Measurements from ENCODE around the gene MFAP5.

MFAP5 gene

GRCh38 chr12:8648576-8649205 lies 13.9 kb downstream of the MFAP5 start:
- Histone ChIP-seq H2AFZ (ENCODE audit: low read length) (peak overlapping the region; percentile 51), H3K4me1 (ENCODE audit: insufficient read depth, low read length, severe bottlenecking) (peaks cover 48% of the 10 kb centered on the region), H3K27me3 (ENCODE audit: insufficient read depth, low read length) (no peaks in the 10 kb centered on the region), H3F3A (ENCODE audit: insufficient read depth, low read length) (peaks cover 8% of the 10 kb centered on the region; the same call in 1 of the 2 replicates), H3K9ac (ENCODE audit: low read length) (peak overlapping the region; percentile 1; the same call in 1 of the 2 replicates), H3K79me2 (ENCODE audit: insufficient read depth, low read length) (no peaks in the 10 kb centered on the region), H3K4me3 (ENCODE audit: low read depth, low read length, poor library complexity, severe bottlenecking) (no peak overlapping the region), H3K9me2 (ENCODE audit: low read depth, low read length) (no peaks in the 10 kb centered on the region), H3K36me3 (ENCODE audit: insufficient read depth, low read length) (no peaks in the 10 kb centered on the region), H3K4me2 (ENCODE audit: low read length) (peak overlapping the region; percentile 35; the same call in 1 of the 2 replicates), H3K9me3 (ENCODE audit: low read length) (no peaks in the 10 kb centered on the region), H4K20me1 (ENCODE audit: insufficient read depth, low read length) (no peaks in the 10 kb centered on the region), H3K27ac (ENCODE audit: low read depth, low read length, poor library complexity, severe bottlenecking) (peak overlapping the region; percentile 70)
- no peak for TF ChIP-seq CTCF (IDR thresholded peaks at IDR 0.05; ENCODE audit: low read length)
- no peak for TF ChIP-seq EZH2 (IDR thresholded peaks at IDR 0.05; ENCODE audit: borderline replicate concordance, low read length)

GRCh38 chr12:8647968-8648367 lies 14.7 kb downstream of the MFAP5 start:
- peaks cover 8% of the 10 kb centered on the region; the same call in 1 of the 2 replicates for H3F3A ChIP-seq (ENCODE audit: insufficient read depth, low read length)
- no peaks in the 10 kb centered on the region for H3K9me2 ChIP-seq (ENCODE audit: low read depth, low read length)
- H3K4me2 ChIP-seq (ENCODE audit: low read length): no peak overlapping the region; the same call in 1 of the 2 replicates
- no peak overlapping the region for H3K4me3 ChIP-seq (ENCODE audit: low read depth, low read length, poor library complexity, severe bottlenecking)
- H3K27ac ChIP-seq (ENCODE audit: low read depth, low read length, poor library complexity, severe bottlenecking): peak overlapping the region; percentile 70
- H3K27me3 ChIP-seq (ENCODE audit: insufficient read depth, low read length): no peaks in the 10 kb centered on the region
- TF ChIP-seq EZH2 (IDR thresholded peaks at IDR 0.05; ENCODE audit: borderline replicate concordance, low read length): no peak
- no peak for TF ChIP-seq CTCF (IDR thresholded peaks at IDR 0.05; ENCODE audit: low read length)
- no peaks in the 10 kb centered on the region for H4K20me1 ChIP-seq (ENCODE audit: insufficient read depth, low read length)
- no peak overlapping the region for H3K9ac ChIP-seq (ENCODE audit: low read length)
- no peaks in the 10 kb centered on the region for H3K36me3 ChIP-seq (ENCODE audit: insufficient read depth, low read length)
- H3K9me3 ChIP-seq (ENCODE audit: low read length): no peaks in the 10 kb centered on the region
- peaks cover 54% of the 10 kb centered on the region for H3K4me1 ChIP-seq (ENCODE audit: insufficient read depth, low read length, severe bottlenecking)
- no peaks in the 10 kb centered on the region for H3K79me2 ChIP-seq (ENCODE audit: insufficient read depth, low read length)
- H2AFZ ChIP-seq (ENCODE audit: low read length): no peak overlapping the region

GRCh38 chr12:8644345-8645248 lies 18.0 kb downstream of the MFAP5 start:
- no peaks in the 10 kb centered on the region for H3K79me2 ChIP-seq (ENCODE audit: insufficient read depth, low read length)
- H2AFZ ChIP-seq (ENCODE audit: low read length): no peak overlapping the region
- no peak for TF ChIP-seq EZH2 (IDR thresholded peaks at IDR 0.05; ENCODE audit: borderline replicate concordance, low read length)
- TF ChIP-seq CTCF (IDR thresholded peaks at IDR 0.05; ENCODE audit: low read length): no peak
- peak overlapping the region; percentile 62 for H3K9ac ChIP-seq (ENCODE audit: low read length)
- peak overlapping the region; percentile 99 for H3K27ac ChIP-seq (ENCODE audit: low read depth, low read length, poor library complexity, severe bottlenecking)
- no peaks in the 10 kb centered on the region for H3K27me3 ChIP-seq (ENCODE audit: insufficient read depth, low read length)
- no peaks in the 10 kb centered on the region for H3K9me3 ChIP-seq (ENCODE audit: low read length)
- H3K4me1 ChIP-seq (ENCODE audit: insufficient read depth, low read length, severe bottlenecking): peaks cover 60% of the 10 kb centered on the region
- peak overlapping the region; percentile 15 for H3K4me3 ChIP-seq (ENCODE audit: low read depth, low read length, poor library complexity, severe bottlenecking)
- H3F3A ChIP-seq (ENCODE audit: insufficient read depth, low read length): peaks cover 8% of the 10 kb centered on the region; the same call in 1 of the 2 replicates
- H3K36me3 ChIP-seq (ENCODE audit: insufficient read depth, low read length): no peaks in the 10 kb centered on the region
- H3K4me2 ChIP-seq (ENCODE audit: low read length): peak overlapping the region; percentile 51
- H4K20me1 ChIP-seq (ENCODE audit: insufficient read depth, low read length): no peaks in the 10 kb centered on the region
- no peaks in the 10 kb centered on the region for H3K9me2 ChIP-seq (ENCODE audit: low read depth, low read length)
